Islet of Langerhans (tissue), 1 donor: ENCODE results near the gene FRMD4A.
"Not testable (repeated sequence)": the region's sequence is repeated elsewhere in the genome, so short reads cannot be mapped to it uniquely, and the experiment has no call there.

Experiments used
- FAIRE-seq: peaks from one replicate; lab custom pipeline; 2011; peaks lifted over from hg19 to GRCh38; lab: Jason Lieb, UNC

Gene FRMD4A

DNA sequence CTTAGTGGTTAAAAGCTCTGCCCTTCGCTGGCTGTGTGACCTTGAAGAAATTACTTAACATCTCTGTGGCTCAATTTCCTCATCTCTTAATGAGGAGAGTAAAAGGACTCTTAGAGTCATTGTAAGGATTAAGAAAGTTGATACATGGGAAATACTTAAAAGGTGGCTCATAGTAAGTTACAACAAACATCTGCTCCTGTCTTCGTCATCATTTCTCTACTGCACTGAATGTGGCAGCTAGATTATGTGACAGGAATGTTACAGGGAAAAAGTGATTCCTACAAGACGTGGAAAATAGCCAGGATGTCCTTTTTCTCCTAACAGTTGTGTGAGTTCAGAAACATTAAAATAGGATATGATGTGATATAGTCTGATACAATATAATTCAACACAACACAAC lies 184.7 kb downstream of the FRMD4A start:
- FAIRE-seq, result no peak

DNA sequence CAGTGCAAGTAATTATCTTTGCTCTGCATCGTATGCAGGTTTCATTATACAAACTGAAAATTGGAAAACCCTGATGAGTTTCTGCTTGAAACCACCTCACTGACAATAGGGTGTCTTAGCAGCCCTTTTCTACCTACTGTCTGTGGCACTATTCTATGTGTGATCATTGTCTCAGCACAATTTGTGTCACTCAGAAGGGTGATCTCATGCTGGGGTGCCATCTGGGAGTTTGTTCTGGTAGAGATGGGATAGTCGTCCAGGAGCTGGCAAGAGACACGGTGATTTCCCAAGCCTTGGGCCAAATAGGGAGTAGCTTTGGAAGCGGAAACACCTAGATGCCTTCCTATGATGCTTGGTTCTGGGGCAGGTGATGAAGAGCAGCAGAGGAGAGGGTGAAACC lies 186.3 kb downstream of the FRMD4A start:
- no peak for FAIRE-seq

GRCh38 chr10:14142606-14143250 lies 188.0 kb downstream of the FRMD4A start:
- FAIRE-seq, result no peak

GRCh38 chr10:14141283-14141682 lies 189.4 kb downstream of the FRMD4A start:
- no peak for FAIRE-seq

DNA sequence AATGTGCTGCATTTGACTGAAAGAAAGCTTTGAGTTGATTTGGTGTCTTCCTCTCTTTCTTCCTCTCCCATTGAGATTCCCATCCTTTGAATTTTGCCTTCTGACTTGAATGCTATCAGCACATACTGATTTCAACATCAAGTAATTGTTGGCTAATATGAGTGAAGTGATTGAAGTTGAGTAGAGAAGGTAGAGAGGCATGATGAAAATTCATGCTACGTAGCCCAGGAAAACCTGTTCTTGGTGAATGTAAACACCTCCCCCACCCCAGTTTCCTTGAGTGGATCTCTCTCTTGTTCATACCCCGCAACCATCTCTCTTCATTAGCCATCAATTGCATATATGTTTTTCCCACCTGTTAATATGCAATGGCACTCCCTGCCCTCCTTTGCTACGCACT lies 193.3 kb downstream of the FRMD4A start:
- FAIRE-seq, result no peak

DNA sequence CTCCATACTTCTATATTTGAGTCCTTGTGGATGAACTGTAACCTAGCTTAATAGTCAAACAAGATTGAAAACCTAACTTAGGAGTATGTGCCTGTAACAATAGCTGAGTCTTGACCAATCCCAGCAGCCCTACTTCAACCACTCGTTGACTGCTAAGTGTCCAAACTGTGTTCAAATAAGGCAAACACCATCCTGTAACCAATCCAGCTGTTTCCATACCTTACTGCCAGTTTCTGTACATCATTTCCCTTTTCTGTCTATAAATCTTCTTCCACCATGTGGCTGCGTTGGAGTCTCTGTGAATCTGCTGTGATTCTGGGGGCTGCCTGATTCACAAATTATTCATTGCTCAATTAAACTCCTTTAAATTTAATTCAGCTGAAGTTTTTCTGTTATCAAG lies 195.5 kb downstream of the FRMD4A start:
- not testable (repeated sequence) for FAIRE-seq

DNA sequence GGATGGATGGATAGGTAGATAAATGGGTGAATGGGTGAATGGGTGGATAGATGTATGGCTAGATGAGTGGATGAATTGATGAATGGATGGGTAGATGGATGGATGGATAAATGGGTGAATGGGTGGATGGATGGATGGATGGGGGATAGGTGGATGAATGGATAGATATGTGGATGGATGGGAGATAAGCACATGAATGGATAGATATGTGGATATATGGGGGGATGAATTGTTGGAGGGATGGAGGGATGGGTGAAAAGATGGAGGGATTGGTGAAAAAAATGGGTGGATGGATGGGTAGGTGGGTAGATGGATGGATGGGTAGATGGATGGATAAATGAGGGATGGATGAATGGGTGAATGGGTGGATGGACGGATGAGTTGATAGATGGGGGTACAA lies 196.4 kb downstream of the FRMD4A start:
- no peak for FAIRE-seq

DNA sequence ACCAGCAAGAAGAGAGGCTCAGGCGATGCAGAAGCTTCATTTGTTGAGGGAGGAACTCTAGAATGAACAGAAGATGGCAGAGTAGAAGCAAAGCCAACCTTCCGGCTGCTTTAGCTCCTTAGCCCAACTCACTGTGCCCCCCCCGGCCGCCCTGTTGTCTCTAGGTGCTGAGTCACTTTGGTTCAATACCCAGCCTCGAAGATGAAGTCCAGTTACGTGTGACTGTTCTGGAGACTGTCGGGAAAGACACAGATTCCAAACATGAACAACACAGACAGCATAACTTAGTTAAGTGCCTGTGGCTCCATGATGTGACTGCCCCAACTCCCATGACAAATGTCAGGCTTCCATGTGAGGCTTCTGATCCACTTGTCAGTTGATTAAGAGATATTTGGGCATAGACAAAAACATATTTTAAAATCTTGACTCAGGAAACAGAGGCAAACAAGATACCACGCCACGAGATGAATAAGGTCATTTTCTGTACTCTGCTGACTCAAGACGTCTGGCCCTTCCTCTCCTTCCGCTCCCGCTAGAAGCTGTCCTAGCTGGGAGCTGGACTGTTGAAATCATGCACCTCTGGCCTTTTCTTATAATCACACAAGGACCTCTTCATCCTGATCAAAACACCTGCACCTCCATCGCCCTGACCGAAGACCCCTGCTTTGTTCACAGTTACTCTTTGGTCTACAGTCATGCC lies 199.3 kb downstream of the FRMD4A start:
- no peak for FAIRE-seq

DNA sequence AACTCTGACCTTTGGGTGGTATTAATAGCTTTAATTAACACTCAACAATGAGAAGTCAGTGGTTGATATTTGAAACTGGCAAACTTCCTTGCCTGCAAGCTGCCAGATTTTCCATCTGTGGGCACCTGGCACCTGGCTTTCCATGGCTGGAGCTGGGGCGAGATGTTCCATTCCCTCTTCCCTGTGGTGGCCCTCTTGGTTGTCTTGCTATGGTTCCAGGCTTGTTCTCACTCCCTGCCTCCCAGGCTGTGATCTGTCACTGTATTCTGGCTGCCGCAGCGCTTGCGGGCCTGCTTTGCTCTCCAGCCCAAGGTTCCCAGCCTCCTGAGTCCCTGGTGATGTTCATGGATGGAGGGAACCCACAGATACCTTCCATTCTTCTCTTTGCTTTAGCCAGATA lies 201.0 kb downstream of the FRMD4A start:
- no peak for FAIRE-seq

DNA sequence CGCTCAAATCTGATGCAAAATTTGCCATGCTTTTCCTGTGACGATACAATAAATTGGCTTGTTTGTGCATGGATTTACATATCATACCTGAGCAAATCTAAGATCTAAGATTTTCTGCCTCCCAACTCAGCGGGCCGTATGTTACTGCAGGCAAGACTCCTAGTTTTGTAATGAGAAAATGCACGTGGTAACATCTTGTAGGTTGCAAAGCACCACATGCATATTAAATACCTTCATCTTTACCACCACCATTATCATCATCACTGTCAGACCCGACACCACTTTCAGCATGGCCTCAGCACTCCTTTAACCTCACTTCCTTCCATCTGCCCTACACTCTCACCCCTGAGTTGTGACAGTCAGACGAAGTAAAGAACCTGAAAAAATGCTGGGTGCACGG lies 202.2 kb downstream of the FRMD4A start:
- no peak for FAIRE-seq

- FAIRE-seq, result no peak
These were observed 203.9 kb downstream of the FRMD4A start for GRCh38 chr10:14126697-14127440.

- FAIRE-seq, result no peak
These were observed 205.2 kb downstream of the FRMD4A start for GRCh38 chr10:14125564-14125963.

- FAIRE-seq, result no peak
These were observed 205.8 kb downstream of the FRMD4A start for GRCh38 chr10:14124941-14125340.

DNA sequence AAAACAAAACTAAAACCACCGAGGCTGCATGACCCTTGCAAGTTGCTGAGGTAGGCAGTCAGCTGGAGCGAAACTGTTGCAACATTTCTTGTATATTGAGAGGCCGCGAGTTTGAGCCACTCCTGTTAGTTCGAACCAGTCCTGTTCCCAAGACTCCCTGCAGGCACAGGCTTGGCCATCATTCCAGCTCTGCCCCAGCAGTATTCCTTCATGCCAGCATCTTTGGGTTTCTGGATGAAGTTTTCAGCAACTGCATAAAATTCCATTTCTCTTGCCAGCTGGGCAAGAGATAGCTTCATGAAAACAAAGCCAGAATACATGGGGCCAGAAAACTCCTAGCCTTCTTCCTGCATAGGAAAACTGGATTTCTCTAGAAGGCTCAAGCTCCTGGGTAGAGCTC lies 207.6 kb downstream of the FRMD4A start:
- no peak for FAIRE-seq

DNA sequence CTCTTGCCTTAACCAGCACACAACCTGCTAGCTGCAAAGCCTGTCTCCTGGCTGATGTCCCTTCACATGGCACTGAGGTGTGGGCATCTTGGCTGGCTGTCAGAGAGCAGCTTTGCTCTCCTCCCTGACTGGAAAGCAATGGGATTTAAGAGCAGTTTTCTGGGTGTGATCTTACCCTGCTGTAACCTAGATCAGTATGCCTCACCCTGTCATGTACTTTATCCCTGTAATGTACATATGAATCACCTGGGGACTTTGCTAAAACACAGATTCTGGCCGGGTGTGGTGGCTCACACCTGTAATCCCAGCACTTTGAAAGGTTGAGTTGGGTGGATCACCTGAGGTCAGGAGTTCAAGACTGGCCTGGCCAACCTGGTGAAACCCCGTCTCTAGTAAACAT lies 209.9 kb downstream of the FRMD4A start:
- no peak for FAIRE-seq

DNA sequence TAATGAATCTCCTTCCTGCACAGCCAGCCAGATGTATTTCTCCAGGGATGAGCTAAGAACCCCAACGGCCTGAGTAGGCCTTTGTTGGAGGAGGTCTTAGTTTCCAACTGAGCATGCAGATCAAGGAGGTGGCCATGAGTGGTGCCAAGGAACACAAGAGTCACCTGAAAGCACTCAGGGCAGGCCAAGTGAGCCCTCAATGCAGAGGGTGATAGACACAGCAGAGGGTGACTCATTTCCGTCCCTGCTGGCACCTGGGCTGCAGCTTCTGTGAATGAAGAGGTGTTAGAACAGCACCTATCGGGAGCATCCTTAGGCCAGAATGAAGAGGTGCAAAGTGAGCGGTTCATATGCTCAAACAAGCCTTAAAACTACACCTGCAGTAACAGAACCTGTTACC lies 211.8 kb downstream of the FRMD4A start:
- no peak for FAIRE-seq

- no peak for FAIRE-seq
These were observed 213.9 kb downstream of the FRMD4A start for GRCh38 chr10:14116837-14117236.

DNA sequence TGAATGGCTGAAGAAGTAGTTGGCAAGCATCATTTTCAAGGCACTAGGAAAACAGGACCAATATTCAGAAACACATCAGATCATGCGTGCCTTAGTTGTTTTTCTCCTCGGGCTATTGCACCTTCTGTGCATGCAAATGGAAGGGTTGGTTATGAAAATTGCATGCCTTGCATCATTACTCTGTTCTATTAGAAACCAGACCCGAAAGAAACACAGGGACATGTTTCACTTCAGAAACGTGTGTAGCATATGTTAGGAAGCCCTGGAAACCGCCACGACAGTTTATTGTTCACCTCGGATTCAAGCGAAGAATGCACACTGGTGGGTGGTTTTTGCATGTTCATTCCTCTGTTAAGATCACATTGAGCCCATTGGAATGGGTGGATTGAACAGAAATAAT lies 214.7 kb downstream of the FRMD4A start:
- FAIRE-seq, result no peak

GRCh38 chr10:14114791-14115190 lies 215.9 kb downstream of the FRMD4A start:
- no peak for FAIRE-seq

- no peak for FAIRE-seq
These were observed 218.7 kb downstream of the FRMD4A start for GRCh38 chr10:14112056-14112455.

DNA sequence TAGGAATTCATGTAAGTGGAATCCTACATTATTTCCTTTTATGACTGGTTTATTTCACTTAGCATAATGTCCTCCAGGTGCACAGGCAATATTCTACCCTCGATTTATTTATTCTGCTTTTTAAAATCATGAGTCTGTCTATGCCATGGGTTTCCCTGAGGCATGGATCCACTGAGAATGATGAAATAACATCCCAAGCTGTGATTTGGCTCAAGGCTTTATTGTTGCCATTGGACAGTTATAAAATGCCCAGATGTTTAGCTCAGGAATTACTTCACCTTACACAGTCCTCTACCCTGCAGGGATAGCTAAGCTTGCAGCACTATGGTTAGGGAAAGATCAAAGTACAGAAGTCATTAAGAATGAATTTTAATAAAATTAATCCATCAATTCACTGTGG lies 219.5 kb downstream of the FRMD4A start:
- FAIRE-seq, result no peak

GRCh38 chr10:14106828-14107227 lies 223.9 kb downstream of the FRMD4A start:
- FAIRE-seq, result no peak

DNA sequence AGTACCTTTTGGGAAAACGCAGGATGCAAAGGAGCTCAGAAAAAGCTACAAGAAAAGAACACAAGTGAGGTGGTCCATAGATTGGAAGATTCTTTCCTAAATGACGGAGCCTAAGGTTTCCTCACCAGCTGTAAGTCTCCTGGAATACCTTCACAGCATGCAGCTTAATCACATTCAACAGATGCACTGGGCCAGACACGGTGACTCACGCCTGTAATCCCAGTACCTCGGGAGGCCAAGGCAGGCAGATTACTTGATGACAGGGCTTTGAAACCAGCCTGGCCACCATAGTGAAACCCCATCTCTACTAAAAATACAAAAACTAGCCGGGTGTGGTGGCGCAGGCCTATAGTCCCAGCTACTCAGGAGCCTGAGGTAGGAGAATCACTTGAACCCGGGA lies 228.7 kb downstream of the FRMD4A start:
- no peak for FAIRE-seq

- FAIRE-seq, result no peak
These were observed 230.8 kb downstream of the FRMD4A start for GRCh38 chr10:14099885-14100284.
